ENCODE data around the gene SLFN13. TPM values are rescaled to one million over a fixed set of nuclear protein-coding genes. Genes with fewer than 3 reads are reported as not detected.
A peak's percentile ranks its signal among the peaks of the same experiment; 100 is the strongest.

Gene SLFN13
- total and polyA plus RNA-seq, 9 of the 15 experiments (the other 6 are each of a cell fraction or from before 2014, with no cell fraction given): 0.04 to 0.49 (median 0.17) TPM

- TF ChIP-seq E2F4 (CRISPR knock-in tag; IDR thresholded peaks at IDR 0.05; ENCODE audit: low read depth) (no peak), THRA (IDR thresholded peaks at IDR 0.05) (no peak), MYNN (IDR thresholded peaks at IDR 0.05) (peak; percentile 86; the same call in 1 of the 2 replicates), MYNN (CRISPR knock-in tag; IDR thresholded peaks at IDR 0.05) (no peak), UBTF (IDR thresholded peaks at IDR 0.05; ENCODE audit: borderline replicate concordance in 1 of 2, low read depth in 2 of 2, low read length in 2 of 2) (peak; percentile 76 to 79; a peak in 2 of 4 replicates), TAF7 (tag; IDR thresholded peaks at IDR 0.05) (no peak), THRAP3 (IDR thresholded peaks at IDR 0.05; ENCODE audit: borderline replicate concordance) (no peak), E2F6 (IDR thresholded peaks at IDR 0.05; ENCODE audit: borderline replicate concordance in 1 of 2, extremely low read depth in 1 of 2, insufficient read depth in 1 of 2, insufficient read length in 1 of 2, low read depth in 1 of 2, low read length in 1 of 2, poor library complexity in 1 of 2, severe bottlenecking in 1 of 2) (peak in 1 of 2 experiments; percentile 65), ZNF507 (tag; conservative IDR thresholded peaks at IDR 0.05) (no peak), RAD51 (IDR thresholded peaks at IDR 0.05; ENCODE audit: borderline replicate concordance, low read depth) (no peak), ZNF316 (IDR thresholded peaks at IDR 0.05) (no peak), RBFOX2 (IDR thresholded peaks at IDR 0.05; ENCODE audit: low read depth, low read length) (peak; percentile 54), ZFPM2 (CRISPR knock-in tag; IDR thresholded peaks at IDR 0.05) (no peak), MEIS2 (IDR thresholded peaks at IDR 0.05; ENCODE audit: partially characterized antibody) (no peak), GTF2A2 (tag; IDR thresholded peaks at IDR 0.05) (no peak), MCM3 (IDR thresholded peaks at IDR 0.05) (no peak), ETV1 (tag; conservative IDR thresholded peaks at IDR 0.05; ENCODE audit: low read depth) (peak; percentile 74), ZC3H8 (IDR thresholded peaks at IDR 0.05) (no peak), ZBTB11 (CRISPR knock-in tag; IDR thresholded peaks at IDR 0.05) (peak in 1 of 3 experiments; percentile 63; a peak in 1 of 6 replicates)
These were observed at the start of gene SLFN13 (continued) for GRCh38 chr17:35448214-35448898.

Measured in K562 (cell line).